CD4-positive, alpha-beta T cell treated with Interleukin-10 for 1 hour (primary cell): Measurements from ENCODE around the gene TSNAX.
"Not testable (repeated sequence)": the region's sequence is repeated elsewhere in the genome, so short reads cannot be mapped to it uniquely, and the experiment has no call there.

Experiments
- DNase-seq: peaks from one replicate; pipeline ENCODE4 v3.0.0-alpha.2; 2020

TSNAX gene

DNA sequence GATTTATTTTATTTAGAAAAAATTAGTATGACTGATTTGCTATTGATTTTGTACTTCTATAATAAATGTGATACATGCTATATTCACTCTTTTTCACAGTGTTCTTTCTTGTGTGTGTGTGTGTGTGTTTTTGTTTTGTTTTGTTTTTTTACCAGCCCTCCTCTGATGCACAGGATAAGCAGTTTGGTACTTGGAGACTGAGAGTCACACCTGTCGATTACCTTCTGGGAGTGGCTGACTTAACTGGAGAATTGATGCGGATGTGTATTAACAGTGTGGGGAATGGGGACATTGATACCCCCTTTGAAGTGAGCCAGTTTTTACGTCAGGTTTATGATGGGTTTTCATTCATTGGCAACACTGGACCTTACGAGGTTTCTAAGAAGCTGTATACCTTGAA, 35.9 kb downstream of the TSNAX start:
- DNase-seq = no peak

DNA sequence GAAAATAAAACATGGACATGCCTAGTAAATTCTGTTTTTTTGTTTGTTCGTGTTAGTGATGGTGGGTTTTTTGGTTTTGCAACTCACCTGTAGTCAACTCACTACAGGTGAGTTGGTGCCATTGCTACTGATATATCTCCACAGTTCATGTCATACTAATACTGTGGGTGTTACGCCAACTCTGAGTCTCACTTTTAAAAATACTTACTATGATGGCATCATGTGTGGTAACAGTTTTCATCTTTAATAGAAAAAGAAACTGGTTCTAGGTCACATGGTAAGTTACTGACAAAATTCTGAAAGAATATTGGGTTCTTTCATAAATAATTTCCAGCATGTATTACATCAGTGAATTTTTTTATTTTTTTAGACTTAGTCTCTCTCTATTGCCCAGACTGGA, 38.0 kb downstream of the TSNAX start:
- DNase-seq = no peak

DNA sequence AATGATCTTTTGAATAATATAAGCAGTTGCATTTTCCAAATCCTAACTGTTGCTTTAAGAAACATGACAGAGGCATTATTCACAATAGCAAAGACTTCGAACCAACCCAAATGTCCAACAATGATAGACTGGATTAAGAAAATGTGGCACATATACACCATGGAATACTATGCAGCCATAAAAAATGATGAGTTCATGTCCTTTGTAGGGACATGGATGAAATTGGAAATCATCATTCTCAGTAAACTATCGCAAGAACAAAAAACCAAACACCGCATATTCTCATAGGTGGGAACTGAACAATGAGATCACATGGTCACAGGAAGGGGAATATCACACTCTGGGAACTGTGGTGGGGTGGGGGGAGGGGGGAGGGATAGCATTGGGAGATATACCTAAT, 41.8 kb downstream of the TSNAX start:
- DNase-seq = not testable (repeated sequence)

DNA sequence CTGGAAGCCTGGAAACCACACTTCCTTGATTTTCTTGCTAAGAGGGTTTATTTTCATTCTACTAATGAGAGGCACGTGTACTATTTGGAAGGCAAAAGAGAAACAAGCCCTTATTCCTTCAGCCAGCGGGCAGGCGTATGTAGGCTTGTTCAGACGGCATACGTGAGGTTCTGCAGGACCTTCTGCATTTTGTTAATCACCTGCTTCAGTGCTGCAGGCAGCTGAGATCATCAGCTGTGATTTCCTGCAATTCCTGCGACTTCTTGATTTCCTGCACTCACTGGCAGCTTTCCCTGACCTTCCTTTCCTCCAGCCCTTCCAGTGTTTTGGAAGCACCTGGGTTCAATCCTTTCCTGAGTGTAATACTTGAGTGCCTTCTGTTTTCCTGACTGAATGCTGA, 43.4 kb downstream of the TSNAX start:
- no peak for DNase-seq

DNA sequence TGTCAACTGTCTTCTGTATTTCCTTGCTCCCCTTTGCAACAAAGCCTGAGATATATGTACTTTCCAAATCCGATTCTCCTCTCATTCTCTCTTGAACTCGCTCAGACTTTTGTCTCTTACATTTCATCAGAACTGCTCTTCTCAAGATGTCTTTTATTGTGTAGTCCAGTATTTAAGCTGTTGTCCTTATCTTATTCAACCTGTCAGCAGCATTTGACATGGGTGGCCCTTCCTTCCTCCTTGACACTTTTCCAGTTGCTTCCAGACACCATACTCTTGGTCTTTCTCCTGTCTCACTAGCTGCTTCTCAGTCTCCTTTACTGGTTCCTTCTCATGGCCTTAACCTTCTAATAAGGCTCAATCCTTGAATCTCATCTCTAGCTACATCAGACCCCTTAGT, 47.0 kb downstream of the TSNAX start:
- no peak for DNase-seq

DNA sequence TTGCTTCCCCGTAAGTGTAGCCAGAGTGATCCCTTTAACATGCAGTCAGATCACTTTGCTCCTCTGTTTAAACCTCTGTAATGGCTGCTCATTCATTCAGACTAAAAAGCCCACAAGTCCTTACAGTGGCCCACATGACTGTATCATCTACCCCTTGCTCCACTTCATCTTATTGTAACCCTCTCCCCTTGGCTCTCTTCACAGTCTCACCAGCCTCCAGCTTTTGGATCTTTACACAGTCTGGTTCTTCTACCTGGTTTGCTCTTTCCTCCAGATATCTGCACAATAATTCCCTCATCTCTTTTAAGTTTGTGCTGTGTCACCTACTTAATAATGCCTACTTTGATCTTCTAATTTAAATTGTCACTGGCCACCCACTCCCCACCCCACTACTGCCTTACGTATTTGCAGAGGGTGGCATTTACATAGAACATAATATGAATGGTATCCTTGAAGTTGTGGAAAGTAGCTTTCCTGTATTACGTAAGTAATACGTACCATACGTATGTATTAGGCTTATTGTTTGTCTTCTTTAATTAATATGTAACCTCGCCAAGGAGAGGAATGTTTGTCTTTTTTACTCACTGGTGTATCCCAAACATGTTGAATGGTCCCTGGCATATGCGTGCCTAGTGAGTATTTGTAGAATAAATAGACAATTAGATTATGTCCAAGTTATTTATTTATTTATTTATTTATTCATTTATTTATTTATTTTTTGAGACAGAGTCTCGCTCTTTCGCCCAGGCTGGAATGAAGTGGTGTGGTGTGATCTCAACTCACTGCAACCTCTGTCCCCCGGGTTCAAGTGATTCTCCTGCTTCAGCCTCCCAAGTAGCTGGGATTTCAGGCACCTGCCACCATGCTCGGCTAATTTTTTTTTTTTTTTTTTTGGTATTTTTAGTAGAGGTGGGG, 48.6 kb downstream of the TSNAX start:
- no peak for DNase-seq

DNA sequence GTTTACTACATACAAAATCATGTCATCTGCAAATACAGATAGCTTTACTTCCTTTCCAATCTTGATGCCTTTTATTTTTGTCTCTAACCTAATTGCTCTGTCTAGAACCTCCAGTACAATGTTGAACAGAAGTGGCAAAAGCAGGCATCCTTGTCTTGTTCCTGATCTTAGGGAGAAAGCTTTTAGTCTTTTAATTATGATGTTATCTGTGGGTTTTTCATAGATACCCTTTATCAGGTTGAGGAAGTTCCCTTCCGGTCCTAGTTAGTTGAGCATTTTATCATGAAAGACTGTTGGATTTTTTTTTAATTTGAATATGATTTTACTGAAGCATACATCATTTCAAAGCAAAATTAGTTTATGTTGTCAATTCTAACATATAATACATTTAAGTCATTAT, 52.4 kb downstream of the TSNAX start:
- DNase-seq = no peak

DNA sequence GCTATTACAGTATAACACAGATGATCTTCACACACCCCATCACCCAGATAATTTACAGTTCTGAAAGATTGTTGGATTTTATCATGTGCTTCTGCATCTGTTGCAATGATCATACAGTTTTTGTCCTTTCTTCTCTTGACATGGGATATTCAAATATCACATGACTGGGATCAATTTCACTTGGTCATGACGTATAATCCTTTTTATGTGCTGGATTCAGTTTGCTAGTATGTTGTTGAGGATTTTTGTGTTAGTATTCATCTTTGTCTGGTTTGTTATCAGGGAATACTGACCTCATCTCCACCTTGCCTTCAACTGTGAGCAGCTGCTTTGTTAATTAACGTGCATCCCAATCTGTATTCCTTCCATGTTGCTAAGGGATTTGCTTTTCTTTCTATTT, 53.4 kb downstream of the TSNAX start:
- no peak for DNase-seq

DNA sequence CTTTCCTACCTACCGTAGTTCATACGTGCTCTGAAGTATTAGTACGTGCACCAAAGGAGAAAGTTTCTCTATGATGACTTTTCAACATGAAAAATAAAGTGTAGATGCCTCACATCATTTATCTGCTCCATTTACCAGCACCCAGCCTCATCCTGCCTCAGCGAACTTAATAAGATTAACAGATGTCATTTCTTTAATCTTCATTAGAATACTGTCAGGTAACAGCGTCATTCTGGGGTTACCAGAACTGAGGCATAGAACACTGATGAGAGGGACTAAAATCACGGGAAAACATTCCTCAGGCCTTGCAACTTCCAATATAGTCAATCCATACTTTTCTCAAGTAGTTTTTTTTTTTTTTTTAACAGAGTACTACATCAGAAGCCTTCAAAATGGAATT, 54.9 kb downstream of the TSNAX start:
- no peak for DNase-seq

DNA sequence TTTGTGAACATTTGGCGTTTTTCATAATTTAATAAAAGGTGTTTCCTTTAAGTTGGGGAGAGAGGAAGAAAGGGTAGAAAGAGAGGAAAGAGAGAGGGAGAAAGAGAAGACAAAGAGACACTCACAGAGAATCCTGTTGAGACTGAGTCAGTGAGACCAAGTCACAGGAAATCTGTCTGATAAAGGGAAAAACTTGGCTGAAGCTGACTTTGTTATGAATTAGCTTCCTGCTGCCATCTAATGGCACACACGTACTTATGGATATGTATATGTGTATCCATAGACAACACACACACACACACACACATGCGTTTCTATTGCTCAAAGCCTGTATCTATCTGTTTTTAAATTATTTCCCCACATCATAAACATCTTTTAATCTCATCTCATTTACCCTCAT, 55.6 kb downstream of the TSNAX start:
- DNase-seq = peak; percentile 3

DNA sequence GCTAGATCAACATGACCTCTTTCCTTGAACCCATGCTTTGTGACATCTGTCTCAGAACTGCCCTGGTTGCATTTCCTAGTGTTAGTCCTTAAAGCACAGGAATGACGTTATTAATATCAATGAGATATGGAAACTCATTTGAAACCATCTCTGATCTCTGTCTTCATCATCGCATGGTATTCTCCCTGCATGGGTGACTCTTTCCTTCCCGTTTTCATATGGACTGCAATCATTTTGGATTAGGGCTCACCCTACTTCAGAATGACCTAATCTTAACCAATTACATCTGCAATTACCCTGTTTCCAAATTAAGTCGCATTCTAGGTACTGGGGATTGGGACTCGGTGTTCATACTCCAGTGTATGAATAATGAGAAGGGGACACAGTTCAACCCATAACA, 56.5 kb downstream of the TSNAX start:
- no peak for DNase-seq

DNA sequence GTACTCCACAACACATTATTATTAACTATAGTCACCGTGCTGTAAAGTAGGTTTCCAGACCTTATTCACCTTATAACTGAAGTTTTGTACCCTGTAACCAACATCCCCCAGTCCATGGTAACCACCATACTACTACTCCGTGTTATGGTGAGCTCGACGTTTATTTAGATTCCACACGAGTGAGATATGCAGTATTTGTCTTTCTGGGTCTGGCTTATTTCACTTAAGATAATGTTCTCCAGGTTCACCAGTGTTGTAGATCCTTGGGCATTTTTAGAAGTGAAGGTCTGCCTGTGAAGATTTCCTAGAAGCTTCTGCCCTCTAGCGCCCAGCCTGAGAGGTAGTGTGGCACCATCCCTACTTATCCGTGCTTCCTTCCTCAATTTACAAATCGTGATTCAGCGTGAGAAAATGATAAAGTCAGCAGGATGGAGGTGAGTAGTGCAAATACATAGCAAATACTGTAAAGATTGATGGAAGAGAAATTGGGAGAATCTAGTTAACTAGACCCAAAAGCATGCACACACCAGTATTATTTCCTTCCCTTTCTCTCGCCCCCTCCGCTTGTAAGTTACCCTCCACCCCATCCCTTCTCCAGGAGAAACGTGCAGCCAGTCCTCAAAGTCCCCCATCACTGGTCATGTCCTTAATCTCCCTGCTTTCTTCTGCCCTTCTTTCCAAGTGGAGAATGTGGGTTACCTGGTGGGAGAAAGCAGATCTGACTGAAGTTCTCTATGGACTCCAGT, 62.2 kb downstream of the TSNAX start:
- DNase-seq = peak; percentile 59

DNA sequence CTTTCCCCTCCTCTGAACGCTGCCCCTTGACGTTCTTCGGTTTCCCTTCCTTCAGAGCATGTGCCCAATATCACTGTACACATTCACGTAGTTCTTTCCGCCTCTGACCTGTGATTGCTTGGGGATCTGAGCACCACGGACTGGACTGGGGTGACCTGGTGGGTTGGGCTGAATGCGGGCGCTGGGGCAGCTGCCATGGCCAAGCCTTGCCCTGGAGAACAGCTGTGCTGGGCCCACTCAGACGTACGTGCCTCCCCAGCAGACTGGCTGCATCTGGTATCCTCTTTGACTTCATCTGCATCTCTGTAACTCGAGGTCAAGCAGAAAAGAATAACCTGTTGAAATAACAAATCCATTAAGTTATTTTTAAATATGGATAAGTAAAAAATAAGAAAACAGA, 63.0 kb downstream of the TSNAX start:
- DNase-seq = no peak

DNA sequence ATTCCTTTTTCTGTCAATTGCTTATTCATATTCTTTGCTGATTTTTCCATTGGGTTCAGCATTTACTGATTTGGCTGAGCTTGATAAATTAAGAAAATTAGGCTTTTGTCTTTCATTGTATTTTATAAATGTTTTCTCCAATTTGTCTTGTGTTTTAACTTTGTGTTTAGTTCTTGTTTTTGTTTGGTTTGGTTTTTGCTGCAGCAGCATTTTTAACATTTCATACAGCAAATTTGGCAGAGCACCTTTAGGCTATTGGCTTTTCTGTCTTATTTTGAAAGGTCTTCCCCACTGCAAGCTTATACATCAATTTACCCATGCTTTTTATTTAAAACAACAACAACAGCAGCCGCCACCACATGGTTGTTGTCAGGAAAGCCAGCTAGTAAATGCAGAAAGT, 64.3 kb downstream of the TSNAX start:
- no peak for DNase-seq

DNA sequence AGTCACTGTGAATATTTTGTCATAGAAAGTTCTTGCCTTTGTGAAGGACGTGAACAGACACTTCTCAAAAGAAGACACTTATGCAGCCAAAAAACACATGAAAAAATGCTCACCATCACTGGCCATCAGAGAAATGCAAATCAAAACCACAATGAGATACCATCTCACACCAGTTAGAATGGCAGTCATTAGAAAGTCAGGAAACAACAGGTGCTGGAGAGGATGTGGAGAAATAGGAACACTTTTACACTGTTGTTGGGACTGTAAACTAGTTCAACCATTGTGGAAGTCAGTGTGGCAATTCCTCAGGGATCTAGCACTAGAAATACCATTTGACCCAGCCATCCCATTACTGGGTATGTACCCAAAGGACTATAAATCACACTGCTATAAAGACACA, 64.8 kb downstream of the TSNAX start:
- not testable (repeated sequence) for DNase-seq

DNA sequence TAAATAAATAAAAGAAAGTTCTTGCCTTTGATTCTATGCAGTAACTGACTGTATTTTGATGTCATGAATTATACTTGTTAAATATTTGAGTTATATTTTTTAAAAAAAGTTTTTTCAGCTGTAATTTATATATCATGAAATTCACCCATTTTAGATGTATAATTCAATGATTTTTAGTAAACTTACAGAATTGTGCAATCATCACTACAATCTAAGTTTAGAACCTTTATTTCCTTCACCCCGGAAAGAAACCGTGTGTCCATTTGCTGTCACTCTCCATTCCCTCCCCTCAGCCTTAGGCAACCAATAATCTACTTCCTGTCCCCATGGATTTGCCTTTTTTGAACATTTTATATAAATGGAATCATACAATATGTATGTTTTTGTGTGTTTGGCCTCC, 65.7 kb downstream of the TSNAX start:
- DNase-seq = no peak

DNA sequence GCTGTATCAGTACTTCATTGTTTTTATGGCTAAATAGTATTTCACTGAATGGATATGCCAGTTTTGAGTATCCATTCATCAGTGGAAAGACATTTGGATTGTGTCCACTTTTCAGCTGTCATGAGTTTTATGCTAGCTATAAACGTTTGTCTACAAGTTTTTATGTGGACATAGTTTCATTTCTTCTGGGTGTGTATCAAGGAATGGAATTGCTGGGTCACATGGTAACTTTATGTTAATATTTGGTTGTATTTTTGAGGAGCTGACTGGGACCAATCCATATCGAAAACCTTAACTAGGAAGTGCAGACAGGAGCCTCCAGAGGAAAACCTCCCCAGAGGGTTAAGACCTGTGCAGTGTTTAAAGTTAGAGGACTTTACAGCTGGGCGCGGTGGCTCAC, 66.3 kb downstream of the TSNAX start:
- no peak for DNase-seq

DNA sequence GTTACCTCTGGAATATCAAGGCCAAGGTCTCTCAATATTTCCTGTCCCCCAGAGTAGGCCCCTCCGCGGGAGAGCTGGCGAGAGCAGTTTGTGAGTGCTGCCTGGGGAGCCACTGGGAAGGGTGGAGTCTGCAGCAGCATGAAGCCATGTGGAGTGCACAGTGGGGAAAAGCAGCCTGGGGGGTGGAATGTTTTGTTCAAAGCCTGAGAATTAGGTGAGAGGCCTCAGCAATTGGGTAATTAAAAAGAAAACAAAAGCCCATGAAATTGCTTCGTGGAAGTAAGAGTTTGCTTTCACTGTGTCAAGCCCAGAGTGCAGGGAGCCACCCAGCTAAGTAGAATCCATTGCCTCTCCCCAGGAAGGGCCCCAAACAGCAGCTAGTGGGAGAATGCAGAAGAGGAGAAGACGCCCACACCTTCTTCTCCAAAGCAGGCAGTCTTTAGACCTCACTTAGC, 67.9 kb downstream of the TSNAX start:
- no peak for DNase-seq

DNA sequence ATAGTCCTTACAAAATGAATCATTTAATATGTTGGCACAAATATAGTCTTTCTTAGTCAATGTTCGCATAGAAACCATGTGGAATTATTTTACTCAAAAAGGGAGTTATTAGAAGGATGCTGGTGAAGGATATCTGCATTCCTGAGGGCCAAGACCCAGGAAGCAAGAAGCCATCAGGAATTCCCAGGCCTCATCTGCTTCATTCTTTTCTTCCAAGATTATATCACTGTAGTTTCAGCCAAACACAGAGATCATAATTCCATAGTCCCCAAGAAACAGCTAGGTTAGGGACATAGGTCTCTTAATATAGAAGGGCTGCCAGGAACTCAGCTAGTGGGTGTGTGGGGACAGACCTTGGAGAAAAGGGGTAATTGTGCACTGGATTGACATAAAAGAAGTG, 69.5 kb downstream of the TSNAX start:
- no peak for DNase-seq

DNA sequence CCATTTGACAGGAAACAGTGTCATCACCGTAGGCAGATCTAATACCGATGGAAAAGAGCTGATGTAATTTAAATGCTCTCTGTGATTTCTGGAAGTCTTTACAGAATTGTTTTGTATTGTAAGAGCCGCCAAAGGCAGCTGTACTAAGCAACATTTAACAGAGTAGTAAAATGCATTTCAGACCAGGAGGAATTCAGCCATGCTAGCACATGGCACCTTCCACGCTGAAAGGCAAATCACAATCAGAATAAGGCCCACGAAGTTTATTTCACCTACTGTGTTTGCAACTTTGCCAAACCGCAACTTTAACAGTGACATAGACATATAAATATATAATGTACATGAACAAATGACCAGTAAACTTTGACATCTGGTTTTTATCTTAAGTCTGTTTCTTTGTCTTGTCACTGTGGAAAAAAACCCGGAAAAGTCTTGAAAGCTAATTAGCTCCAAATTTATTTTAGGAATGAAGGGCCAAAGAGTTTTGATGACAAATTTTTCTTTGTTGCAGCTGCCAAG, 72.0 kb downstream of the TSNAX start:
- no peak for DNase-seq

DNA sequence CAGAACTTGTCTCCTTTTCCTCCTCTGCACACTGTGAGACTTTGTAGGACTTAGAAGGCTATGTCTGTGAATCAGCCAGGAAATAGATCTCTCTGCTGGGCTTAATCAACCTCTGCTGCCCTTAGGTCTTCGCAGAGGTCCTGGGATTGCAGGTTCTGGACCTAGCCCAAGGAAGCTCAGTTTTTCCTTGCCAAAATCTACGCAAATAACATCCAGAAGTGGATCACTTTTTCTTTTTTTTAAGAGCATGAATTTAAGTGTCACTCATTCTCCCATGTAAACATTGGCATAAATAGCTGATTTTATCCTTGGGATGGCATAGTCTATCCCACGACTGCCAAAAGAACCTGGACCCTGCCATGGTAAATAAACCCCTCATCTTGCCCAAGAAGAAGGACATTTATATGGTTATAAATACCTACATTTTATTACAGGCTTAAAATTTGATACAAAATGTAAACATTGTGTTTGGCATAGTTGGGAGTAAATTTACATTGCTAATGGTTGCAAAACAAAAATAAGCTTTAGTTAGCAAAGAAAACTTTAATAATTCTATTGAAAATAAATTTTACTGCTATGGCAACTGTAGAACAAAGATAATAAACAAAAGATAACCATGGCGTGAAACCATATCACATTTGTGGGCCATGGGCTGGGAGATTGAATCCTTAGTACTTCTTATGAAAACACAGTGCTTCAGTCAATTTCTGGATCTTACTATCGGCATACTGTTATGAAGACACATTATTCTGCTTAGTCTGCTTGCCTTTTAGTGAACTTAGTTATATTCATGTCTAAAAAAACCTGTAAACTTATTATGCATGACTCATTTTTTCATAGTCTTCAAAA, 73.6 kb downstream of the TSNAX start:
- no peak for DNase-seq

DNA sequence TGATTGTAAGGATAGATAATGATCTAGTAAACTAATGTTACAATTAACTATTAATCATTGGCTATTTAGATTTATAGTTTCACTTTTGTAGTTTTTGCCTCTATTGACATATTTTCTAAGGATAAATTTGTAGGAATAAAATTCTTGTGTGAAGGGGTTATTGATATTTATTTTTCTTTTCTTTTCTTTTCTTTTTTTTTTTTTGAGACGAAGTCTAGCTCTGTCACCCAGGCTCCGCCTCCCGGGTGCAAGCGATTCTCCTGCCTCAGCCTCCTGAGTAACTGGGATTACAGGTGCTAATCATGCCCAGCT, 74.2 kb downstream of the TSNAX start:
- DNase-seq = no peak

DNA sequence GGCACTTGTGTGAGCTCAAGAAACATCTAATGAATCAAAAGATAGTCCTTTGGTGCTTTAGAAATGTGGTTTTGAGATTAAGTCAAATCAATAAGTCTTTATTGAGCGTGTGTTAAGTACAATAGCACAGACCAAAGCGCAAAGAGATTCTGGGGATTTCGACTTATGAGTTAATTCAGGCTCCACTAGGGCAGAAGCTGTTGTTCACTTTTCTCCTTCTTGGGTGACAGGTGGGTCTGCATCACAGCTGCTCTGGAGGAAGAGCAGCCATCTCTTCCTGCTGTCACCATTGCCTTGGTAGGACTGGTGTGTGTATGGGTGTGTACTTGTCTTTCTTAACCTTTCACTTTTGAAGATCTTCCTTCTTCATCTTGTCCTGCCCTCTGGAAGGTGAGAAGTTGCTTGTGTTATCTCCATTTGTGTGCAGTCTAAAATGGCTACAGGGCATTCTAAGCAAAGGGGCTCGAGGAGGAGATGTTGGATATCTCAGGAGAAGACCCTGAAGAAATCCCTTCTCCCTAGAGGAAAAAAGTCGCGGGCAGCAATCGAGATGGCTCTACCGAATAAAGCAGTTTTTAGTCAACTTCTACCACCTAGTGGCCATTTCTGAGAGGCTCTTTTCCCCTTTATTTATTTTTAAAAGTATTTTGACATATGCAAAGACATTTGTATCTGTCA, 75.3 kb downstream of the TSNAX start:
- peak; percentile 73 for DNase-seq
